GM18909 (cell line): Measurements from ENCODE around the gene COPB2.
"Not testable (repeated sequence)": the region's sequence is repeated elsewhere in the genome, so short reads cannot be mapped to it uniquely, and the experiment has no call there.

Experiments
- ATAC-seq: cut with Tn5 transposase; IDR thresholded peaks from one replicate; pipeline ENCODE4 v1.9.1; 2021; ENCODE audit warnings: mild to moderate bottlenecking; ENCODE audit not compliant: unreplicated experiment, poor library complexity

Gene COPB2

GRCh38 chr3:139380575-139380974, 8.9 kb downstream of the COPB2 start:
- ATAC-seq = no peak

DNA sequence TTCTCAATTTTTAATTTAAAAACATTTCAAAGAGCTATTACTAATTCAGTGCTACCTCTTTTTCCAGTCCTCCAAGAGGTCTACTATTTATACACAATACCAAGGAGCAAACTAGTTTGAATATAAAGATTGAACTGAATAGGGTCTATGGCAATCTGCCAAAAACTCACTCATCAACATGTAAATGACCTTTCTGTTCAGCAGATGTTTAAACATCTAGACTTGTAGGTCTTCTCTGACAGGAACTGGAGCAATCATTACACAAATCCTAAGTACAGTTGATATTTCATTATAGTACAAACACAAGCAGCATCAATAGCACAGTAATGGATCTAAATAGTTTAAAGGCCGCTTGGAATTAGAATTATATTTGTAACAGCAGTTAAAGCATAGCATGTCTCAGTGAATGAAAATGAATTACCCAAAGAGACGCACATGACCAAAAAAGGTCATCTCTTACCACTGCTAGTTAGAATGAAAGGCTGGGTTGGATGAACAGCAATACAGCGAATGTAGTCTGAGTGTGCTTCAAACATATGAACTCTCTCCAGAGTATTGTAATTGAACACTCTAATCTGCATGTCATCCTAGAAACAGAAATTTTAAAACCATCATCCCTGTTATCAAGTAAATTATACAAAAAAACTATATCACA, 10.7 kb downstream of the COPB2 start:
- no peak for ATAC-seq

- ATAC-seq = no peak
Observed at GRCh38 chr3:139377378-139377777, 12.1 kb downstream of the COPB2 start.

DNA sequence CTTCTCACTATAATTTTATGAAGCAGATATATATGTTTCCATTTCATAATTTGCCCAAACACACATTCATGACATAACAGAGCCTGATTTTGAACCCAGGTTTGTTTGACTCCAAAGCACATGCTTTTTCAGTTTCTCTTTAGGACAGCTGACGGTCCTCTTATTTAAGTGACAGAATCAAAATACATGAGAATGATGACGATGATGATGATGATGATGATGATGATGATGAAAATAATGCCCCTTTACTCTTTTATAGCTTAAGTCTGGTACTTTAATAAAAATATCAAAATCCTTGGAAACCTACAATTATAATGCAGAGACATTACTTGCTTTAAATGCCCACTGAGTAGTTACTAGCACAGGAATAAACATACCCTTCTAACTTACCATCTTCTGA, 15.3 kb downstream of the COPB2 start:
- no peak for ATAC-seq

- ATAC-seq = no peak
Observed at GRCh38 chr3:139364549-139364948, 24.9 kb downstream of the COPB2 start.

- ATAC-seq = no peak
Observed at GRCh38 chr3:139361276-139361675, 28.2 kb downstream of the COPB2 start.

DNA sequence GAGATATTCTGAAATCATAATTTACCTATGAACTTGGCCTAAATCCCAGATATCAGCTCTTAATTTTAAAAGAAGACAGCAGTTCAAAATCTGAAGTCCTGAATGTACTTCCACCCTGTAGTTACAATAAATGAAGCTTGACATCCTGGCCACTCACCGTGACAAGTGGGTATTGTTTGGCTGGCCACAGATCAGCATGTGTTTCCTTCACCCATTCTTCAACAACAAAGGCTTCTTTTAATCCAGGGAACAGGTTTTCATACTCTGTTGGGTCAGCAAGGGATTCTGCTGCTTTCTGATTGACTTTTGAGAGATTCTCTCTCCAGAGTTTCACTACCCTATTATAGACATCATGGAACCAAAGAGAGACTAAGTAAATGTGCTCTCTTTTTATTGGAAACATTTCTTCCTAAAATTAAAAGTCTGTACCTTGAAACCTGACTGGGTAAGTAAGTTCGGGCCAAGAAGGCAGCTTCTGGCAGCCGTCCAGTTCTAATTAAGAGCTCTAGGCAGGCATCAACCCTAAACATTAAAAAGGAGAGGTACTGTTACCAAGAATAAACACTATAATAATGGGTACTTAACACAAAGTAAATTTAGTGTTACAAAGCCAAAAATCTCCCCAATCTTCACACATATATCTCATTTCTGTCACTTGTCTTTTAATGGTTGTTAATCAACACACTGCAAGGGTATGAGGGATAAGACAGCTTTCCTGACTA, 30.4 kb downstream of the COPB2 start:
- ATAC-seq = no peak

GRCh38 chr3:139357899-139358298, 31.5 kb downstream of the COPB2 start:
- ATAC-seq = no peak

DNA sequence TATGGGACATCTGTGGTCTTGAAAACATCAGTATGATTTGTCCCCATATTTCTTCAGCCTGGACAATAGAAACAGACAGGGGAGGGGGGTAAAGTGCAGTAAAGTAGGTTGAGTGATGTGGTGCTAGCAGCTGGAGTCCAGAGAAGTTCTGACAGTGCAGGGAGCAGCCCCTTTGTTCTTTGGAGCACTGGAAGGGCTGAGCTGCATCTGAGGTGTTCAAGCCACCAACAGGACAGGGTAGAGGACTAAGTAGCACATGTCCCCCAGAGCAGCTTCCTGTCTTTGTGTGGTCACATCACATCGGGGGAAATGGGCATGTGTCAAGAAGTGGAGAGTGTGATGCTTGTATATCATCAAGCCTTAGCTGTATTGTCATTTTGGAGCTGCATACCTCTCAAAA, 33.6 kb downstream of the COPB2 start:
- ATAC-seq = no peak

- no peak for ATAC-seq
Observed at GRCh38 chr3:139355476-139355875, 34.0 kb downstream of the COPB2 start.

DNA sequence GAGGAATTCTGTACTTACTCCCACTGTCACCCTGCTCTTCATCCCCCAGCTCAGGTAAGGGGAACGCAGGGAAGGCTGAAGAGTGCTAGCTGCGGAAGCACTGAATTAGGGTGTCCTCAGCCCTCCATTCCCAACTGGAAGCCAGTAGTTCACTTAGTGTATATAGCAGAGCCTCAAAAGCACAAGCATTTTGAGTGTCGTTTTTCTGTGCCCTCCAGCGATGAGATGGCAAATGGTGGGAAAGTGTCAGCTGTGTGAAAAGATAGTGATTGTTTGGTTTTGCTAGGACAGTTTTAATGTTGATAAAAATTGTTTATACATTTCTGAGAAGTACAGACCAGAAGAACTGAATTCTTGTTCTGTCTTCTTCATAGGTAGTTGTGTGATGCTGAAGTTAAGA, 34.8 kb downstream of the COPB2 start:
- ATAC-seq = no peak

DNA sequence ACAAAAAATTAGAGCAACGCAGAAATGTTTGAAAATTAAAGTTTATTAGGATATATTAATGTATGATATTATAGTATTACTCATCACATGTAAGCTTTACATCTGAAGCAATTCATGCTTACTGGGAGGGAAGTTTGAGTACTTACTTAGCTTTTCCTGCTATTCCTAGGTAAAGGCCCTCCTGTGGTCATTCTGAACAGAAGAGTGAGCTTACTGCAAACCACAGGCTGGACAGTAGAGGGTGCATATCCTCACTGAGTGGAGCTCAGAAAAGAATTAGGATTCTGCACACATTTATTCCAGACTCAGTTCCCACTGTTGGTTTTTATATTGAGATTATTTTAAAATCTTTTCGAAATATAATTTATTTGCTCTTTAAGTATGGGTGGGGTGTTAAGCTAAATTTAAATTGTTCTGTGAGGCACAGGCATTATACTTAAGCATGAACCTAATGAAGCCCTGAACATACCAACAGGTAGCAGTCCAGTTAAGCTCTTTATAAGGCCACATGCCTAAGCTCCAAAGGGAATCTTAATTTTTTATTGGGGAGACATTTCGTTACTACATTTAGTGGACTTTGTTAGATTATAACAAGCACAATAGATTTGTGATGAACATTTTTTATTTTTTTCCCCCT, 35.4 kb downstream of the COPB2 start:
- peak; percentile 50 for ATAC-seq

DNA sequence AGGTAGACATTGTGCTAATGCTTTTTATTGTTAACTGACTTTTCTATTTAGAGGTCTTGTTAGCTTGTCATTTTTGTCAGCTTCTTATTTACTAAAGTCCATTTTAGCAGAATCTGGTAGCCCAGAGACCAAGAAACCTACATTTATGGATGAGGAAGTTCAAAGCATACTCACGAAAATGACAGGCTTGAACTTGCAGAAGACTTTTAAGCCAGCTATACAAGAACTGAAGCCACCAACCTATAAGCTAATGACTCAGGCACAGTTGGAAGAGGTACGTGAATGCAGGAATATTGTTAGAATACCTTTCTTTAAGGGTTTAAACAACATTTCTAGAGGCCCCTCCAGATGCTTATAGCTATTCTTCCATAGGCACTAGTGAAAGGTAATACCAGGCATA, 42.7 kb downstream of the COPB2 start:
- ATAC-seq = no peak

- peak; percentile 98 for ATAC-seq
Observed at GRCh38 chr3:139343895-139344856, 45.3 kb downstream of the COPB2 start, which contains the start of gene MRPS22. MRPS22 (plus strand) TSS chr3:139344020; CDS start chr3:139344027, 7 bp downstream.

- ATAC-seq = no peak
Observed at GRCh38 chr3:139342054-139342453, 47.4 kb downstream of the COPB2 start.

DNA sequence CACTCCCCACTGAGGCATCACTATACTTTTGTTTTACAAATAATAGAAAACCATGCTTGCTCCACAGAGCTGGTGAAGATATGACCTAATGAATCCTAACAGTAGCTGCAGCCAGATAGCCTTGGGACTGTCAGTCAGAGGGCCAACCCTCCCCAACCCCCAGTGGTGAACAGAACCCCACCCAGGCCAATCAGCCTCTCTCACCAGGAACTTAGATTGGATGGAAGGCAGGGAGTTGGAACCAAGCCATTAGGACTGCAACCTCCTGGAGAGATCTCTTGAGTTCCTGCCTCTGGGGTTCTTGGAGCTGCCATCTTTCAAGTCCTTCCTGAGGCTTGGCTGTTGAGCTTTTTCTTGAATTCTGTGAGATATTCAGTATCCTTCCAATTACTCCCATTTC, 48.7 kb downstream of the COPB2 start:
- no peak for ATAC-seq

GRCh38 chr3:139339219-139339906, 50.1 kb downstream of the COPB2 start:
- no peak for ATAC-seq

DNA sequence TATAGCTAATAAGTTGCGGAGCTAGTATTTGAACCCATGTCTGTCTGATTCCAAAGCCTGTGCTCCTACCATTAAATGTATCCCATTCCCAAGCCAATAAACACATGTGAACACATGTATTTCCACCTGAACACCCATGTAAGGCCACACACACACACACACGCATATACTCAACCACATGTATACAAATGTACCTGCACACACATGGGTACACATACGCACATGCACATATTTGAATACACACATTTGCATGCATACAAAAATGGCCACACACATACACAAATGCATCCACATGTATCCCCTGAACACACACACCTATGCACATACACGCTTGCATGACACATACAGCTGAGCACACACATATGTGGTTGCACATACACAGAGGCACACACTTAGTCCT, 51.0 kb downstream of the COPB2 start:
- no peak for ATAC-seq

DNA sequence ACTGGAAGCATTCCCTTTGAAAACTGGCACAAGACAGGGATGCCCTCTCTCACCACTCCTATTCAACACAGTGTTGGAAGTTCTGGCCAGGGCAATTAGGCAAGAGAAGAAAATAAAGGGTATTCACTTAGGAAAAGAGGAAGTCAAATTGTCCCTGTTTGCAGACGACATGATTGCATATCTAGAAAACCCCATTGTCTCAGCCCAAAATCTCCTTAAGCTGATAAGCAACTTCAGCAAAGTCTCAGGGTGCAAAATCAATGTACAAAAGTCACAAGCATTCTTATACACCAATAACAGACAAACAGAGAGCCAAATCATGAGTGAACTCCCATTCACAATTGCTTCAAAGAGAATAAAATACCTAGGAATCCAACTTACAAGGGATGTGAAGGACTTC, 54.8 kb downstream of the COPB2 start:
- not testable (repeated sequence) for ATAC-seq

- no peak for ATAC-seq
Observed at GRCh38 chr3:139332092-139332491, 57.4 kb downstream of the COPB2 start.
